Vagina (tissue), 2 donors: Measurements from ENCODE around the gene ALOXE3. TPM values are rescaled to one million over a fixed set of nuclear protein-coding genes. Genes with fewer than 3 reads are reported as not detected.
A peak's percentile ranks its signal among the peaks of the same experiment; 100 is the strongest.

Experiments used
- DNase-seq, 2 donors: peaks; one replicate each; pipeline ENCODE4 v3.0.0-alpha.2; 2017; ENCODE audit errors: extremely low spot score in 2 of 2
- H3K27ac ChIP-seq: fragments of 200-600 bp; sonication (generic); one replicate; pipeline ENCODE4 v1.5.1; 2019
- H3K27me3 ChIP-seq: fragments of 200-600 bp; sonication (generic); one replicate; pipeline ENCODE4 v1.5.1; 2019
- H3K36me3 ChIP-seq, 2 donors: fragments of 200-600 bp; sonication (generic); one replicate each; pipeline ENCODE4 v1.5.1; 2017 to 2019
- H3K4me1 ChIP-seq: fragments of 200-600 bp; sonication (generic); one replicate; pipeline ENCODE4 v1.5.1; 2019
- H3K4me3 ChIP-seq, 2 donors: fragments of 200-600 bp; sonication (generic); 1 replicate in 1 of 2; 2 replicates in 1 of 2; pipeline ENCODE4 v1.5.1; 2016 to 2019
- H3K9me3 ChIP-seq: fragments of 200-600 bp; sonication (generic); one replicate; pipeline ENCODE4 v1.5.1; 2019
- CTCF ChIP-seq, 3 experiments: fragments of 450-650 bp in 2 of 3; fragments of 200-600 bp in 1 of 3; sonication (generic) in 1 of 3; IDR thresholded peaks; one replicate each; pipeline ENCODE4 v1.5.1; 2017 to 2019; ENCODE audit warnings: antibody characterized with exemption in 3 of 3, mild to moderate bottlenecking in 2 of 3, moderate library complexity in 2 of 3
- POLR2A ChIP-seq, 2 donors: fragments of 450-650 bp; IDR thresholded peaks; one replicate each; pipeline ENCODE4 v1.6.1; 2017; ENCODE audit warnings: antibody characterized with exemption in 2 of 2, mild to moderate bottlenecking in 2 of 2, moderate library complexity in 2 of 2
- POLR2AphosphoS5 ChIP-seq, 2 donors: sonication (generic); formaldehyde crosslinking; IDR thresholded peaks; one replicate each; pipeline ENCODE4 v1.9.0; 2017; ENCODE audit warnings: antibody characterized with exemption in 2 of 2, mild to moderate bottlenecking in 2 of 2, low read depth in 1 of 2; ENCODE audit not compliant: insufficient read depth in 1 of 2
- intact Hi-C: fragments of 100-400 bp; cut with DNase I; formaldehyde crosslinking; loops from one replicate; pipeline ENCODE4 v1.15.1; 2023
- total RNA-seq: library from RNA; depleted of rRNA; stranded (reverse); fragments of >200 nt; gene quantifications from one replicate; pipeline ENCODE4 v1.2.3, GENCODE V29; 2016

Gene ALOXE3
- total RNA-seq, 1 donor from 2014 or later: 1.5 TPM

GRCh38 chr17:8141741-8142140, 23.4 kb upstream of the ALOXE3 start:
- no peak overlapping the region for H3K4me3 ChIP-seq
- no peak for DNase-seq
- no peaks in the 10 kb centered on the region for H3K9me3 ChIP-seq
- intact Hi-C loops: no loop called here
- no peaks in the 10 kb centered on the region for H3K27me3 ChIP-seq
- TF ChIP-seq POLR2AphosphoS5 (IDR thresholded peaks at IDR 0.05; ENCODE audit: insufficient read depth in 1 of 2, low read depth in 1 of 2): no peak
- no peak for TF ChIP-seq POLR2A (IDR thresholded peaks at IDR 0.05)
- no peak for TF ChIP-seq CTCF (IDR thresholded peaks at IDR 0.05)
- H3K36me3 ChIP-seq: peaks cover 19 to 76% of the 10 kb centered on the region in 2 donors
- H3K4me1 ChIP-seq: peaks cover 23% of the 10 kb centered on the region
- peak overlapping the region; percentile 1 for H3K27ac ChIP-seq

GRCh38 chr17:8141045-8141444, 22.7 kb upstream of the ALOXE3 start:
- Histone ChIP-seq H3K9me3 (no peaks in the 10 kb centered on the region), H3K27ac (peak overlapping the region; percentile 94), H3K27me3 (no peaks in the 10 kb centered on the region), H3K4me3 (no peak overlapping the region), H3K4me1 (peaks cover 23% of the 10 kb centered on the region), H3K36me3 (peaks cover 14 to 69% of the 10 kb centered on the region in 2 donors)
- intact Hi-C loops: no loop called here
- no peak for DNase-seq
- TF ChIP-seq CTCF (IDR thresholded peaks at IDR 0.05) (no peak), POLR2A (IDR thresholded peaks at IDR 0.05) (no peak), POLR2AphosphoS5 (IDR thresholded peaks at IDR 0.05; ENCODE audit: insufficient read depth in 1 of 2, low read depth in 1 of 2) (peak in 1 of 2 donors; percentile 2)

- DNase-seq: no peak
- intact Hi-C loops: no loop called here
Observed at GRCh38 chr17:8140065-8141029, 22.0 kb upstream of the ALOXE3 start.

GRCh38 chr17:8138672-8139371, 20.5 kb upstream of the ALOXE3 start:
- Histone ChIP-seq H3K27me3 (no peaks in the 10 kb centered on the region), H3K36me3 (peaks cover 3 to 47% of the 10 kb centered on the region in 2 donors), H3K9me3 (no peaks in the 10 kb centered on the region), H3K4me3 (peak overlapping the region; percentile 26 to 29), H3K4me1 (peaks cover 23% of the 10 kb centered on the region), H3K27ac (peak overlapping the region; percentile 94)
- TF ChIP-seq POLR2A (IDR thresholded peaks at IDR 0.05): peak in 1 of 2 donors; percentile 52
- TF ChIP-seq POLR2AphosphoS5 (IDR thresholded peaks at IDR 0.05; ENCODE audit: insufficient read depth in 1 of 2, low read depth in 1 of 2): peak; percentile 94 to 97
- TF ChIP-seq CTCF (IDR thresholded peaks at IDR 0.05): peak; percentile 71 to 92 (median 83)
- DNase-seq: no peak
- intact Hi-C loops: no loop called here

More at GRCh38 chr17:8140065-8141029, 22.0 kb upstream of the ALOXE3 start:
- Histone ChIP-seq H3K4me3 (no peak overlapping the region), H3K9me3 (no peaks in the 10 kb centered on the region), H3K27me3 (no peaks in the 10 kb centered on the region), H3K36me3 (peaks cover 12 to 62% of the 10 kb centered on the region in 2 donors), H3K4me1 (peaks cover 23% of the 10 kb centered on the region), H3K27ac (peak overlapping the region; percentile 94)
- peak in 1 of 2 donors; percentile 49 for TF ChIP-seq POLR2AphosphoS5 (IDR thresholded peaks at IDR 0.05; ENCODE audit: insufficient read depth in 1 of 2, low read depth in 1 of 2)
- no peak for TF ChIP-seq POLR2A (IDR thresholded peaks at IDR 0.05)

GRCh38 chr17:8138374-8138671, 20.0 kb upstream of the ALOXE3 start:
- H3K27ac ChIP-seq: peak overlapping the region; percentile 94
- peaks cover 3 to 42% of the 10 kb centered on the region in 2 donors for H3K36me3 ChIP-seq
- intact Hi-C loops: no loop called here
- peak overlapping the region in 1 of 2 donors; percentile 29 for H3K4me3 ChIP-seq
- TF ChIP-seq CTCF (IDR thresholded peaks at IDR 0.05) (no peak), POLR2AphosphoS5 (IDR thresholded peaks at IDR 0.05; ENCODE audit: insufficient read depth in 1 of 2, low read depth in 1 of 2) (no peak), POLR2A (IDR thresholded peaks at IDR 0.05) (no peak)
- H3K9me3 ChIP-seq: no peaks in the 10 kb centered on the region
- peaks cover 23% of the 10 kb centered on the region for H3K4me1 ChIP-seq
- DNase-seq: no peak
- H3K27me3 ChIP-seq: no peaks in the 10 kb centered on the region
